T-helper 17 cell (primary cell): ENCODE results near the gene LRP2. TPM values are rescaled to one million over a fixed set of nuclear protein-coding genes. Genes with fewer than 3 reads are reported as not detected.

Source experiments
- ATAC-seq: fragments of 150-1000 bp; cut with Tn5 transposase; 2 replicates; pipeline ENCODE4 v1.10.0; 2021; ENCODE audit warnings: mild to moderate bottlenecking, moderate library complexity
- DNase-seq, 3 donors: peaks; one replicate each; pipeline versions ENCODE4 v3.0.0 to v3.0.0-alpha.2; 2020 to 2021
- H3K9me3 ChIP-seq: one replicate; pipeline ENCODE4 v1.7.0; 2013; ENCODE audit warnings: low read length, mild to moderate bottlenecking; ENCODE audit not compliant: control insufficient read depth, poor library complexity, severe bottlenecking
- H3K27ac Mint-ChIP-seq: one replicate; pipeline ENCODE4 v1.8.0; 2022; ENCODE audit warnings: mild to moderate bottlenecking, moderate library complexity, mixed read lengths
- H3K27me3 Mint-ChIP-seq: one replicate; pipeline ENCODE4 v1.8.0; 2022; ENCODE audit warnings: mixed read lengths
- H3K36me3 Mint-ChIP-seq: one replicate; pipeline ENCODE4 v1.8.0; 2022; ENCODE audit warnings: low read depth, mixed read lengths
- H3K4me1 Mint-ChIP-seq: one replicate; pipeline ENCODE4 v1.8.0; 2022; ENCODE audit warnings: mild to moderate bottlenecking, mixed read lengths
- H3K4me3 Mint-ChIP-seq: one replicate; pipeline ENCODE4 v1.8.0; 2022; ENCODE audit warnings: mild to moderate bottlenecking, moderate library complexity, mixed read lengths
- total RNA-seq, 4 donors: library from RNA in 2 of 4; stranded (reverse) in 2 of 4; gene quantifications; one replicate each; pipeline ENCODE4 v1.2.3 and lab custom pipeline; 2022 to 2026

The LRP2 gene
- total RNA-seq, 2 donors from 2014 or later = not detected

DNA sequence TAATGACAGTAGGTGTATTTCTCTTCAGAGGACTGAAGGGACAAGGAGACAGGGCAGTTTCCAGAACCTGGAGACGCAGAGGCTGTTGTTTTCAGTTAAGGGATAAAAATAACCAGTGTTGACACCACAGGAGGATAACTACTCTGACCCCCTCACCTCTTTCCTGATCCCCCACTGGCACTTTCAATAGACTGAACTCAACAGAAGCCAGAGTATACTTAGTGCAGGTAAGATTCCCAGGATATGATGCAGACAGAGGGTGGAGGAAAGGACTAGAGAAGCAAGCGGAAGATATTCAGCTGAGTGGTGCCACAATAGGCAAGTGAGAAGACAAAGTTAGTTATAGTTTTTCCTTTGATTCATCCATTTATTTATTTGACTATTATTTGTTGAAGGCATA is 273.2 kb downstream of the LRP2 start:
- Mint-ChIP-seq H3K4me3 (no peak overlapping the region), H3K36me3 (peaks cover 2% of the 10 kb centered on the region), H3K4me1 (no peaks in the 10 kb centered on the region), H3K27me3 (peaks cover 11% of the 10 kb centered on the region), H3K27ac (no peak overlapping the region)
- ATAC-seq = no peak
- DNase-seq = no peak
- no peaks in the 10 kb centered on the region for H3K9me3 ChIP-seq

DNA sequence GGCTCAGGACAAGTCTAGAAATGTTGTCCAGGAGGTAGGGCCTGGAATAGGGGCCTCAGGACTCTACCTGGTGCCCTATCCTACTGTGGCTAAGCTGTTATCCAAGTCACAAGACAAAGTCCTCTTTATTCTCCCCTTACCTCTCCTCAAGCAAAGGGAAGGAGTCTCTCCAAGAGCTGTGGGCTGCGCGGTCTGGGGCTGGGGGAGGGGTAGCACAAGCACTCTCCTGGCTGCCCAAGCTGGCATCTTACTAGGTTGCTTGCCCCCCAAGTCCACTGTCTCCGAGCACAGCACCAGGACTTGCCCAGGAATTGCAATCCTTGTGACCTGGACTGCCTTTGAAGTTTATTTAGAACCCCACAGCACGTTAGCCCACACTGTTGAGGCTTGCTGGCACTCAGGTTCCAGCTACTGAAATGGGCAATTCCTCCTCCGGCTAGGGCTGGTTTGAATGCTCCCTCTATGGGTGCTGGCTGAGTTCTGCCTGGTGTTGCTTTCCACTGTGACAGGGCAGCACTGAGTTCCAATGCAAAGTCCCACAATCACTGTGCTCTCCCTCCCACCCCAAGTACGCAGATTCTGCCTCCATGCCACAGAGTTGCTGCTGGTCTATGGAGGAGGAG is 274.5 kb downstream of the LRP2 start:
- DNase-seq (no peak), ATAC-seq (no peak)
- peaks cover 11% of the 10 kb centered on the region for H3K27me3 Mint-ChIP-seq
- H3K4me3 Mint-ChIP-seq = no peak overlapping the region
- no peaks in the 10 kb centered on the region for H3K9me3 ChIP-seq
- H3K4me1 Mint-ChIP-seq = no peaks in the 10 kb centered on the region
- H3K36me3 Mint-ChIP-seq = peaks cover 2% of the 10 kb centered on the region
- no peak overlapping the region for H3K27ac Mint-ChIP-seq

DNA sequence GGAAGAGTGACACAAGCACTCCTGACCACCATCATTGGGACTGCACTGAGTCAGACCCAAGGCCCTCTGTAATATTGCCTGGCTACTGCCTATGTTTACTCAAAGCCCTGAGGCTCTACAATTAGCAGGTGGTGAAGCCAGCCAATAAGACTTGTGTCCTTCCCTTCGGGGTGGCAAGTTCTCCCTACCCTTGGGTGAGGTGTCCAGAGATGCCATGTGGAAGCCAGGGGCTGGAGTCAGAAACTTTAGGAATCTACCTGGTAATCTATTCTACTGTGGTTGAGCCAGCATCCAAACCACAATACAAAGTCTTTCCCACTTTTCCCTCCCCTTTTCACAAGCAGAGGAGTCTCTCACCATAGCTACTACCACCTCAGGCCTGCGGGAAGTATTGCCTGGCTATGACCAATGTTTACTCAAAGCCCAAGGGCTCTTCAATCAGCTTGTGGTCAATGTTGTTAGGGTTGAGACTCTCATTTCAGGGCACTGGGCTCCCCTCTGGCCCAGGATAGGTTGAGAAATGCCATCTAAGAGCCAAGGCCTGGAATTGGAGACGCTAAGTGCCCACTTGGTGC is 275.4 kb downstream of the LRP2 start:
- H3K4me3 Mint-ChIP-seq = no peak overlapping the region
- no peak for ATAC-seq
- no peak overlapping the region for H3K27ac Mint-ChIP-seq
- H3K9me3 ChIP-seq = no peaks in the 10 kb centered on the region
- peaks cover 2% of the 10 kb centered on the region for H3K36me3 Mint-ChIP-seq
- peaks cover 6% of the 10 kb centered on the region for H3K27me3 Mint-ChIP-seq
- no peak for DNase-seq
- H3K4me1 Mint-ChIP-seq = no peaks in the 10 kb centered on the region

DNA sequence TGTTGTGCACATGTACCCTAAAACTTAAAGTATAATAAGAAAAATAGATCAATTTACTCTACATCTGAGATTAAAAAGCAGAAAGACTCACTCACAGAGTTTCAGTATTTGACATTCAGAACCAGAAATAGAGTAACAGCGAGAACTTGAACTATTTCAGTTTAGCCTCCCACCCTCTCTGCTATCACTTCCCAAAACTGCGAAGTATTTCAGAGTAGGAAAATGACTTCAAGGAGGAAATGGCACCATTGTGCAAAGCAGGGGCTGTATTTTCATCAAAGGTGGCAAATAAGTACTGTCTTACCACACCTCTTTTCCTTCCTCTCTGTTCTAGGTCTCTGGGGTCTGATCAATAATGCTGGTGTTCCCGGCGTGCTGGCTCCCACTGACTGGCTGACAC is 279.3 kb downstream of the LRP2 start:
- Mint-ChIP-seq H3K27ac (no peak overlapping the region), H3K27me3 (no peaks in the 10 kb centered on the region), H3K4me3 (no peak overlapping the region), H3K4me1 (no peaks in the 10 kb centered on the region), H3K36me3 (peaks cover 2% of the 10 kb centered on the region)
- DNase-seq (no peak), ATAC-seq (no peak)
- H3K9me3 ChIP-seq = no peaks in the 10 kb centered on the region

DNA sequence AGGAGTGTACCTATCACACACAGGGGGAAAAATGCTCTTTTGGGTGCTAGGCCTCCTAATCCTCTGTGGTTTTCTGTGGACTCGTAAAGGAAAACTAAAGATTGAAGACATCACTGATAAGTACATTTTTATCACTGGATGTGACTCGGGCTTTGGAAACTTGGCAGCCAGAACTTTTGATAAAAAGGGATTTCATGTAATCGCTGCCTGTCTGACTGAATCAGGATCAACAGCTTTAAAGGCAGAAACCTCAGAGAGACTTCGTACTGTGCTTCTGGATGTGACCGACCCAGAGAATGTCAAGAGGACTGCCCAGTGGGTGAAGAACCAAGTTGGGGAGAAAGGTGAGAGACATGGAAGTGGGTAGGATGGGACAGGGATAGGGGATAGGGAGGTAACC is 280.8 kb downstream of the LRP2 start:
- ATAC-seq = no peak
- H3K27me3 Mint-ChIP-seq = no peaks in the 10 kb centered on the region
- H3K4me1 Mint-ChIP-seq = no peaks in the 10 kb centered on the region
- H3K9me3 ChIP-seq = no peaks in the 10 kb centered on the region
- H3K4me3 Mint-ChIP-seq = no peak overlapping the region
- peaks cover 2% of the 10 kb centered on the region for H3K36me3 Mint-ChIP-seq
- DNase-seq = no peak
- H3K27ac Mint-ChIP-seq = no peak overlapping the region

DNA sequence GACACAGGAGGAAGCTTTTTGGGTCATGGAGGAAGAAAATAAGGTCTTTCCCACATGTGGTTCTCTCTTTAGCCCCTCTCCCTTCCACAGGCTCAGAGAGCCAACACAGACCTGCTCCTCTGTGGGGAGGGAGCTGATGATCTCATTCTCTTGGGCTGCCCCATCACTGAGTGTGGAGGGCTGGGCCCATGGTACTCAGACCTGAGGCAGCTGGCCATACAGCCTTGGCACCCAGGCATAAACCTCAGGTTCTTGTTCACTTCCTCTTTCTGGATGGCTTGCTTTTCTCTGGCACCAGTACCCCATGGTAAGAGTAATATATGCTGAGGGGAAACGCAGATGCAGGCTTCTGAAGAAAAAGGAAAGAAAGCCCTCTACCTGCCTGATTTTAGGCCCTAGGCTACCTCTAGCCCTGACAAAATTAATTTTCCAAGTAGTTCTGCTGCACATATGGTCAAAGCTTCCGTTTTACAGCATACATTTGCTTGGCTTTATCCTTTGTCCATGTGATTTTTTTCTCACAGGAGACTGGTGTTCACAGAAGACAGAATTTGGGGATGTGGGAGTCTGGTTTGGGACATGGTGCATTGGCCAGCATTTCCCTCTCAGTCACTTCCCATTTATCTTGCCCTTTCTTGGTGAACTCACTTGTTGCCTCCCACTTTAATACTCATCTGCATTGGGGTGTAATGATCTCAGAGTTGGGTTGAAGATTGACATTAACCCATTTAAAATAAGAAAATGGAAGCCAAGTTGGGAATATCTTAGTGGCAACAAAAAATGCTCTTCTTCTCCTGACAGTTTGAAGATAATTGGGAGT is 281.9 kb downstream of the LRP2 start:
- no peaks in the 10 kb centered on the region for H3K4me1 Mint-ChIP-seq
- DNase-seq (no peak), ATAC-seq (no peak)
- H3K4me3 Mint-ChIP-seq = no peak overlapping the region
- no peaks in the 10 kb centered on the region for H3K36me3 Mint-ChIP-seq
- no peak overlapping the region for H3K27ac Mint-ChIP-seq
- H3K9me3 ChIP-seq = no peaks in the 10 kb centered on the region
- no peaks in the 10 kb centered on the region for H3K27me3 Mint-ChIP-seq

DNA sequence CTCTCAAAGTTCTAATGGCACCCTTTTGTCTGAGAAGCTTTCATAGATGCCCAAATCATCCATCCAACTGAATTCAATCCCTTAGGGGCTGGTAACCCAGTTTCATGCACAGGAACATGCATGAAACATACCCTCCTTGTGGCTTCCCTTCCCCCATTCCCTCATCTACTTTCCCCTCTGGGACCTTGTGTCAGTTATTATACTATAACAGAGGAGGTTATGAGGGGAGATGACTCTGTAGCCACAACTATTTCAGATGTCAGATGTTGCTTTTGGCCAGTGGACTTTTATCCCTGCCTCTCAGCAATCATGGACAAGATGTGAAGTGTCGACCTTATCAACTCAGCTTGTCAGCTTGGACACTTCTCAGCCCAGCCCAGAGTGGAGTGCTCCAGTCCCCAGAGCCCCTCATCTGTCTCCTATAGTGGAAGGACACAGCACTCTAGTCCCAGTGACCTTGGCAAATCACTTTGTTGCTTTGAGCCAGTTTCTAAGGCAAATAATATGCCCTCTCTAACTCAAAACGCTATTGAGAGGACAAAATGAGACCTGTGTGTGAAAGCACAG is 284.6 kb downstream of the LRP2 start:
- ATAC-seq (no peak), DNase-seq (no peak)
- Mint-ChIP-seq H3K4me1 (no peaks in the 10 kb centered on the region), H3K36me3 (no peaks in the 10 kb centered on the region), H3K27me3 (no peaks in the 10 kb centered on the region), H3K27ac (no peak overlapping the region), H3K4me3 (no peak overlapping the region)
- H3K9me3 ChIP-seq = no peaks in the 10 kb centered on the region

Other genes with a start within 250 kb of the LRP2 start
- 1 to 10 TPM; 2.0 to 2.9 TPM for gene BBS5, start 117.0 kb upstream of the LRP2 start, total RNA-seq
- not detected for gene KLHL41, start 147.2 kb upstream of the LRP2 start, total RNA-seq
- 10 to 100 TPM; 15.6 to 18.4 TPM for gene FASTKD1, start 211.3 kb upstream of the LRP2 start, total RNA-seq
- 10 to 100 TPM; 64.3 to 66.0 TPM for gene PPIG, start 221.8 kb upstream of the LRP2 start, total RNA-seq